ENCODE results near the gene AIFM3. TPM values are rescaled to one million over a fixed set of nuclear protein-coding genes. Genes with fewer than 3 reads are reported as not detected.

The AIFM3 gene
- total RNA-seq, 1 donor from 2014 or later: 1.3 TPM

GRCh38 chr22:20997536-20998257 is 30.6 kb downstream of the AIFM3 start:
- no peak for TF ChIP-seq CTCF (IDR thresholded peaks at IDR 0.05)
- peaks cover 52% of the 10 kb centered on the region for H3K36me3 Mint-ChIP-seq (ENCODE audit: low read depth)
- ATAC-seq (ENCODE audit: low read depth) (no peak), DNase-seq (no peak)
- H3K27ac Mint-ChIP-seq: no peak overlapping the region
- no peak overlapping the region for H3K4me3 Mint-ChIP-seq
- intact Hi-C loops (cut with micrococcal nuclease): no loop called here
- no peaks in the 10 kb centered on the region for H3K9me3 Mint-ChIP-seq
- H3K4me1 Mint-ChIP-seq: peaks cover 20% of the 10 kb centered on the region
- ChIA-PET CTCF (no interaction called here), POLR2A (interaction anchor here (0.6 kb wide), 1 partner anchor 79 kb away, joined by 3 read pairs; no protein-coding TSS in a partner anchor)
- H3K27me3 Mint-ChIP-seq: no peaks in the 10 kb centered on the region

- Mint-ChIP-seq H3K4me1 (peaks cover 26% of the 10 kb centered on the region), H3K36me3 (ENCODE audit: low read depth) (peaks cover 47% of the 10 kb centered on the region), H3K9me3 (no peaks in the 10 kb centered on the region), H3K27ac (no peak overlapping the region), H3K4me3 (no peak overlapping the region), H3K27me3 (no peaks in the 10 kb centered on the region)
- intact Hi-C loops (cut with micrococcal nuclease): no loop called here
- TF ChIP-seq CTCF (IDR thresholded peaks at IDR 0.05): no peak
- POLR2A ChIA-PET: interaction anchor here (0.6 to 6.5 kb wide), 2 partner anchors 17 to 80 kb away, joined by 3 to 90 read pairs; partner anchors contain the start of gene LZTR1
- ATAC-seq (ENCODE audit: low read depth) (no peak), DNase-seq (no peak)
- CTCF ChIA-PET: no interaction called here
Observed at GRCh38 chr22:20998411-20999336, 31.6 kb downstream of the AIFM3 start.

GRCh38 chr22:20999350-21000206 is 32.5 kb downstream of the AIFM3 start:
- no peak for DNase-seq
- intact Hi-C loops (cut with micrococcal nuclease): loop anchor here (5.0 kb wide), 1 partner anchor 32 kb away; the partner anchor contains the start of gene AIFM3
- no peaks in the 10 kb centered on the region for H3K27me3 Mint-ChIP-seq
- peak overlapping the region; percentile 93 for H3K4me3 Mint-ChIP-seq
- no peak for ATAC-seq (ENCODE audit: low read depth)
- ChIA-PET CTCF (no interaction called here), POLR2A (interaction anchor here (0.6 to 6.5 kb wide), 2 partner anchors 18 to 1839 kb away, joined by 3 to 90 read pairs; partner anchors contain the start of gene LZTR1)
- peaks cover 46% of the 10 kb centered on the region for H3K36me3 Mint-ChIP-seq (ENCODE audit: low read depth)
- H3K4me1 Mint-ChIP-seq: peaks cover 26% of the 10 kb centered on the region
- no peaks in the 10 kb centered on the region for H3K9me3 Mint-ChIP-seq
- TF ChIP-seq CTCF (IDR thresholded peaks at IDR 0.05): no peak
- H3K27ac Mint-ChIP-seq: no peak overlapping the region

- CTCF ChIA-PET: no interaction called here
- peaks cover 26% of the 10 kb centered on the region for H3K4me1 Mint-ChIP-seq
- peak overlapping the region; percentile 20 for H3K27ac Mint-ChIP-seq
- DNase-seq (no peak), ATAC-seq (ENCODE audit: low read depth) (no peak)
- intact Hi-C loops (cut with micrococcal nuclease): loop anchor here (5.0 kb wide), 1 partner anchor 33 kb away; the partner anchor contains the start of gene AIFM3
- H3K9me3 Mint-ChIP-seq: no peaks in the 10 kb centered on the region
- no peak for TF ChIP-seq CTCF (IDR thresholded peaks at IDR 0.05)
- peak overlapping the region; percentile 93 for H3K4me3 Mint-ChIP-seq
- H3K36me3 Mint-ChIP-seq (ENCODE audit: low read depth): peaks cover 40% of the 10 kb centered on the region
- POLR2A ChIA-PET: interaction anchor here (6.5 kb wide), 1 partner anchor 19 kb away, joined by 90 read pairs; the partner anchor contains the start of gene LZTR1
- H3K27me3 Mint-ChIP-seq: no peaks in the 10 kb centered on the region
Observed at GRCh38 chr22:21000207-21000986, 33.3 kb downstream of the AIFM3 start.
